Neural progenitor cell (in vitro differentiated cells): Measurements from ENCODE around the gene SLC22A15.

Experiments
- CTCF ChIP-seq: fragments of 200-600 bp; sonication (generic); IDR thresholded peaks from 2 replicates; pipeline ENCODE4 v1.5.1; 2017; ENCODE audit warnings: antibody characterized with exemption, mild to moderate bottlenecking
- EZH2phosphoT487 ChIP-seq: fragments of 200-600 bp; sonication (generic); IDR thresholded peaks from 2 replicates; pipeline ENCODE4 v1.6.1; 2017; ENCODE audit warnings: antibody characterized with exemption

DNA sequence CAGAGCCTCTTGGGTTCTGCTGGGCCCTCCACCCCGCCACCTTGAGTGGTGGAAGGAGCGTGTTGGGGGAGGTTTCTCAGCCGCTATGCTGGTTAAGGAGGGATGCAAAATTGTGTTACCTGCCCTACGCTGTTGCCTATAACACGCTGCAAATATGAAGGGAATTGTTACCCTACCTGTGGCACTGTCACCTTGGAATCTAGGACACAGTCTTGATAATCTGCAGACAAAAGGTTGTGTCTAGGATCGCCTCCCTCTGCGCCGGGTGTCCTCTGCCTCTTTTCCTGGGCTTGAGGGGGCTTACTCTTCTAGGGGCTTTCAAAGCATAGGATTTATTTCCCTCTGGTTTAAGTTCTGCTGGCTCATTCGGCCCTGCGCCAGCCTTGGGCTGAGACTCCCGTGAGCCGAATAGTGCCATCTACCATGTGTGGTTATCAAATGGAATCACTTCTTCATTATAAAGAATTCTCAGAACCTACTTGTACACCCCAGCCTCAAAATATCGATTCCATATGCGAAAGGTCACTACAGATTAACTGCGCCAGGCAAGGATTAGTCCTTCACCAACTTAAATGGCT, 697 bp downstream of the SLC22A15 start:
- TF ChIP-seq CTCF (no peak), EZH2phosphoT487 (no peak)
